NCI-H1694 treated with DMSO at 0.1 percent for 48 hours (cell line): Measurements from ENCODE around the gene KLK3.
"Not testable (repeated sequence)": the region's sequence is repeated elsewhere in the genome, so short reads cannot be mapped to it uniquely, and the experiment has no call there.

Experiments used
- DNase-seq: peaks from one replicate; lab custom pipeline; 2025; lab: John Stamatoyannopoulos, UW

Gene KLK3

DNA sequence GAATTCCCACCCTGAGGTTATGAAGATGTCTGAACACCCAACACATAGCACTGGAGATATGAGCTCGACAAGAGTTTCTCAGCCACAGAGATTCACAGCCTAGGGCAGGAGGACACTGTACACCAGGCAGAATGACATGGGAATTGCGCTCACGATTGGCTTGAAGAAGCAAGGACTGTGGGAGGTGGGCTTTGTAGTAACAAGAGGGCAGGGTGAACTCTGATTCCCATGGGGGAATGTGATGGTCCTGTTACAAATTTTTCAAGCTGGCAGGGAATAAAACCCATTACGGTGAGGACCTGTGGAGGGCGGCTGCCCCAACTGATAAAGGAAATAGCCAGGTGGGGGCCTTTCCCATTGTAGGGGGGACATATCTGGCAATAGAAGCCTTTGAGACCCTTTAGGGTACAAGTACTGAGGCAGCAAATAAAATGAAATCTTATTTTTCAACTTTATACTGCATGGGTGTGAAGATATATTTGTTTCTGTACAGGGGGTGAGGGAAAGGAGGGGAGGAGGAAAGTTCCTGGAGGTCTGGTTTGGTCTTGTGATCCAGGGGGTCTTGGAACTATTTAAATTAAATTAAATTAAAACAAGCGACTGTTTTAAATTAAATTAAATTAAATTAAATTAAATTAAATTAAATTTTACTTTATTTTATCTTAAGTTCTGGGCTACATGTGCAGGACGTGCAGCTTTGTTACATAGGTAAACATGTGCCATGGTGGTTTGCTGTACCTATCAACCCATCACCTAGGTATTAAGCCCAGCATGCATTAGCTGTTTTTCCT, 7.0 kb downstream of the KLK3 start:
- no peak for DNase-seq

DNA sequence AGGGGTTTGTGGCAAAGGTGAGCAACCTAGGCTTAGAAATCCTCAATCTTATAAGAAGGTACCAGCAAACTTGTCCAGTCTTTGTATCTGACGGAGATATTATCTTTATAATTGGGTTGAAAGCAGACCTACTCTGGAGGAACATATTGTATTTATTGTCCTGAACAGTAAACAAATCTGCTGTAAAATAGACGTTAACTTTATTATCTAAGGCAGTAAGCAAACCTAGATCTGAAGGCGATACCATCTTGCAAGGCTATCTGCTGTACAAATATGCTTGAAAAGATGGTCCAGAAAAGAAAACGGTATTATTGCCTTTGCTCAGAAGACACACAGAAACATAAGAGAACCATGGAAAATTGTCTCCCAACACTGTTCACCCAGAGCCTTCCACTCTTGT, 14.8 kb downstream of the KLK3 start:
- no peak for DNase-seq

DNA sequence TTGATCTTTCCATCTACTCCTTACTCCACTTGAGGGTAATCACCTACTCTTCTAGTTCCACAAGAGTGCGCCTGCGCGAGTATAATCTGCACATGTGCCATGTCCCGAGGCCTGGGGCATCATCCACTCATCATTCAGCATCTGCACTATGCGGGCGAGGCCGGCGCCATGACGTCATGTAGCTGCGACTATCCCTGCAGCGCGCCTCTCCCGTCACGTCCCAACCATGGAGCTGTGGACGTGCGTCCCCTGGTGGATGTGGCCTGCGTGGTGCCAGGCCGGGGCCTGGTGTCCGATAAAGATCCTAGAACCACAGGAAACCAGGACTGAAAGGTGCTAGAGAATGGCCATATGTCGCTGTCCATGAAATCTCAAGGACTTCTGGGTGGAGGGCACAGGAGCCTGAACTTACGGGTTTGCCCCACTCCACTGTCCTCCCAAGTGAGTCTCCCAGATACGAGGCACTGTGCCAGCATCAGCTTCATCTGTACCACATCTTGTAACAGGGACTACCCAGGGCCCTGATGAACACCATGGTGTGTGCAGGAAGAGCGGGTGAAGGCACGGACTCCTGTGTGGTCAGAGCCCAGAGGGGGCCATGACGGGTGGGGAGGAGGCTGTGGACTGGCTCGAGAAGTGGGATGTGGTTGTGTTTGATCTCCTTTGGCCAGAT, 15.8 kb downstream of the KLK3 start:
- DNase-seq, result no peak

DNA sequence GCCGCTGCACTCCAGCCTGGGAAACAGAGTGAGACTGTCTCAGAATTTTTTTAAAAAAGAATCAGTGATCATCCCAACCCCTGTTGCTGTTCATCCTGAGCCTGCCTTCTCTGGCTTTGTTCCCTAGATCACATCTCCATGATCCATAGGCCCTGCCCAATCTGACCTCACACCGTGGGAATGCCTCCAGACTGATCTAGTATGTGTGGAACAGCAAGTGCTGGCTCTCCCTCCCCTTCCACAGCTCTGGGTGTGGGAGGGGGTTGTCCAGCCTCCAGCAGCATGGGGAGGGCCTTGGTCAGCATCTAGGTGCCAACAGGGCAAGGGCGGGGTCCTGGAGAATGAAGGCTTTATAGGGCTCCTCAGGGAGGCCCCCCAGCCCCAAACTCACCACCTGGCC, 18.3 kb downstream of the KLK3 start, which contains the start of gene KLK2:
Gene KLK2, plus strand, starts transcription at position 384 of the 400 bp plus-strand sequence. CDS start 35 bp downstream, outside the sequence.
- DNase-seq, result no peak

DNA sequence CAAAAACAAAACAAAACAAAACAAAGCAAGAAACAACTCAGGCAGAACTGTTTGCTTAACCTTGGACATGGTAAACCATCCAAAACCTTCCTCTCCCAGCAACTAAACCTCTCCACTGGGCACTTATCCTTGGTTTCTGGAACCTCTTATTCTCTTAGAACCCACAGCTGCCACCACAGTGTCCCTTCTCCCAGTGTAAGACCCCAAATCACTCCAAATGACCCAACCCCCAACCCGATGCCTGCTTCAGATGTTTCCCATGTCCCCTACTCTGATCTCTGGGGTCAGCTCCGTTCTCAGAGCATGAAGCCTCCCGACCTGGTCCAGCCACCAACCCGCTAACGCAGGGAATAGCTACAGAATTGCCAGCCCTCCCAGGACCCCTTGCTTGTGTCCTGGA, 19.5 kb downstream of the KLK3 start:
- DNase-seq, result no peak

DNA sequence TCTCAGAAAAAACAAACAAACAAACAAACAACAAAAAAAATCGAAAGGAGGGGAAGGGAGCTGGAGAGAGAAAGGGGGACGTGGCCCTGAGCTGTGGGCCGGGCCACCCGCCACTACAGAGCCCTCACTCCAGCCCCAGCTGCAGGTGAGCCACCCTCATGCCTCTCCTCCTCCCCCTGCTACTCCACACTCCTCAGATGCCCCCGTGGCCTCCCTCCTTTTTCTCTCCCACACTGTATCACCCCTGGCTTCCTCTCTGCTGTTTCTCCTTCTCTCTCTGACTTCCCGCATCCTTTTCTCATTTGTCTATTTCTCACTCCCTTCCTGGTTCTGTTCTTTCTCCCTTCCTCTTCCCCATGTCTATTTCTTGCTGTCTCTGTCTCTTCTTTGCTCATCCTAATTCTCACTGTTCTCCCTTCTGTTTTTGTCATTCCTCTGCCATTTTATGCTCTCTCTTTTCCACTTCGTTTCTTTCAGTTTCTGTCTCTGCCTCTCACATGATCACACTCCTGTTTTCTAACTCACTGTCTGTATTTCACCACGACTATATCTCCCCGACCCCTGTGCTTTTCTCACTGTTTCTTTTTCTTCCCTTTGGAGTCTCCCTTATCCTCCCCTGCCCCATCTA, 21.2 kb downstream of the KLK3 start:
- DNase-seq, result no peak

DNA sequence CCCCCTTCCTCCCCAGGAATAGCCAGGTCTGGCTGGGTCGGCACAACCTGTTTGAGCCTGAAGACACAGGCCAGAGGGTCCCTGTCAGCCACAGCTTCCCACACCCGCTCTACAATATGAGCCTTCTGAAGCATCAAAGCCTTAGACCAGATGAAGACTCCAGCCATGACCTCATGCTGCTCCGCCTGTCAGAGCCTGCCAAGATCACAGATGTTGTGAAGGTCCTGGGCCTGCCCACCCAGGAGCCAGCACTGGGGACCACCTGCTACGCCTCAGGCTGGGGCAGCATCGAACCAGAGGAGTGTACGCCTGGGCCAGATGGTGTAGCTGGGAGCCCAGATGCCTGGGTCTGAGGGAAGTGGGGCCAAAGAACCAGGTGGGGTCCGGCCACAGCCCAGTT, 21.7 kb downstream of the KLK3 start:
- DNase-seq, result no peak

DNA sequence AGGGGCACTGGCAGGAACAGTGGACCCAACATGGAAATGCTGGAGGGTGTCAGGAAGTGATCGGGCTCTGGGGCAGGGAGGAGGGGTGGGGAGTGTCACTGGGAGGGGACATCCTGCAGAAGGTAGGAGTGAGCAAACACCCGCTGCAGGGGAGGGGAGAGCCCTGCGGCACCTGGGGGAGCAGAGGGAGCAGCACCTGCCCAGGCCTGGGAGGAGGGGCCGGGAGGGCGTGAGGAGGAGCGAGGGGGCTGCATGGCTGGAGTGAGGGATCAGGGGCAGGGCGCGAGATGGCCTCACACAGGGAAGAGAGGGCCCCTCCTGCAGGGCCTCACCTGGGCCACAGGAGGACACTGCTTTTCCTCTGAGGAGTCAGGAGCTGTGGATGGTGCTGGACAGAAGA, 22.6 kb downstream of the KLK3 start:
- DNase-seq, result no peak

DNA sequence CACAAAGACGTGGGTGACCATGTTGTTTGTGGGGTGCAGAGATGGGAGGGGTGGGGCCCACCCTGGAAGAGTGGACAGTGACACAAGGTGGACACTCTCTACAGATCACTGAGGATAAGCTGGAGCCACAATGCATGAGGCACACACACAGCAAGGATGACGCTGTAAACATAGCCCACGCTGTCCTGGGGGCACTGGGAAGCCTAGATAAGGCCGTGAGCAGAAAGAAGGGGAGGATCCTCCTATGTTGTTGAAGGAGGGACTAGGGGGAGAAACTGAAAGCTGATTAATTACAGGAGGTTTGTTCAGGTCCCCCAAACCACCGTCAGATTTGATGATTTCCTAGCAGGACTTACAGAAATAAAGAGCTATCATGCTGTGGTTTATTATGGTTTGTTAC, 24.1 kb downstream of the KLK3 start:
- DNase-seq, result no peak

DNA sequence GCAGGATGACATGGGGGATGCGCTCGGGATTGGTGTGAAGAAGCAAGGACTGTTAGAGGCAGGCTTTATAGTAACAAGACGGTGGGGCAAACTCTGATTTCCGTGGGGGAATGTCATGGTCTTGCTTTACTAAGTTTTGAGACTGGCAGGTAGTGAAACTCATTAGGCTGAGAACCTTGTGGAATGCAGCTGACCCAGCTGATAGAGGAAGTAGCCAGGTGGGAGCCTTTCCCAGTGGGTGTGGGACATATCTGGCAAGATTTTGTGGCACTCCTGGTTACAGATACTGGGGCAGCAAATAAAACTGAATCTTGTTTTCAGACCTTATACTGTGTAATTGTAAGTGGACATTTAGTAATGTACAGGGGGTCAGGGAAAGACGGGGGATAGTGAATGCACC, 25.5 kb downstream of the KLK3 start:
- DNase-seq, result no peak

DNA sequence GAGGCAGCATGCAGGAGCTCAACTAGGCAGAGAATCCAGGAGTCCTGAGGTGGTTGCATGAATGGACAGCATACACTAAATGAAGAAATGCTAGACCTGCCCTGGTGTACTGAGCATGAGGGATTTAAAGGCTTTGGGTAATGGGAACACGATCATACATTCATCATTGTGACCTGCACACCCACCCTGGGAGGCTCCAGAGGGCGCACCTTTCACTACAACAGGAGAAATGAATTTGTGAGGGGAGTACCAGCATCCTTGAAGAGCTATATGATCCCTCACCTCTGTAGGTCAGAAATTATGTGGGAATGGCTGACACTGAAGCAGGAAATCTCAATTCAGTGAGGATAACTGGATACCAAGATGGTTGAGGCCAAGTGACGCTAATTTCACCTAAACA, 27.5 kb downstream of the KLK3 start:
- DNase-seq, result no peak

DNA sequence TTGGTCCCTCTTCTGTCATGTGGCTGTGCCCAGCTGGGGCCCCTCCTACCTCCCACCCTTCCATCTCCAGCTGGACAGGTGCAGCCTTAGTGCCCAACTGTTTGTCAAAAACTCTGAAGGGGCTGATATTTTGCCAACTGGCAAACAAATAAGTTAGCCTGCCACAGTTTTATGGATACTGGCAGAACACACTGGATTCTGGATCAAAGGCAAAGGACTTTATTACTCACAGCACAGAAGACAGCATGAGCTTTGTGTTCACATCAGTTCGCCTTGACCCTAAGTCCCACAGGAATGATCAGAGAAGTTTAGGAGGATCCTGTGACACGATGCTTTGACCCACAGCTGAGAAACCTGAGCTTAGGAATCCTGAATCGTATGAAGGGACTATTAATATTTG, 34.9 kb downstream of the KLK3 start:
- no peak for DNase-seq

DNA sequence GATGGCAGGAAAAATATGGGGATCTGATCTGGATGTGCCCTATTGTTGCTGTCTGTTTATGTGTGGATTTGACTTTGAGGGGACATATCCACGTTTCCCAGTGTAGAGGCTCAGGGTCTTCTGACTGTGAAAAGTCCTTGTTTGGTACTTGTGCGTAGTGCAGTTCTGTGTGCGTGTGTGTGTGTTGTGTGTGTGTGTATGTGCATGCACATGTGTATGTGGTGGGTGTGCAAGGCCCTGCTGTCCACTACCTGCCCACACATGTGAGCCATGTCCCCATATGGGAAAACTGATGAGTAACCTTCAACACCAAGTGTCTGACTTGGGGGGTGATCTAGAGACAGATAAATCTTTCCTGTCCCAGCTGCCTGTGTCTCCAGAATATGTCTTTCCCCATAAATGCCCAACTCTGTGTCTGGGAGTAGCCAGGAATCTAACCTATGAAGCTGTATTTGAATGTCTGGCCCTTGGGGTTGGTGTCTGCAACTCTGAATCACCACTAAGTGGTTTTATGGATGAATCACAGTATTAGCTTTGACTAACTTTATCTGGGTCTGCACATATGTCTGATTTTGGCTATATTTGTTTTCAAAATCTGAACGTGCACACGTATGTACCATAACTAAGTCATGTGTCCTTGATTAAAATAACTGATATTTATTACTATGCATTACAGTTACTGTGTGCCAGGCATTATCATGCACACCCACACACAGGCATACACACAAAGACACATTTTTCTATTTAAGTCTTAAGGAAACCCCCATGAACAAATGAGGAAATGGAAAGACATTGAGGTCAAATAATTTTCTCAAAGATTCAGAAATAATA, 35.9 kb downstream of the KLK3 start:
- no peak for DNase-seq

DNA sequence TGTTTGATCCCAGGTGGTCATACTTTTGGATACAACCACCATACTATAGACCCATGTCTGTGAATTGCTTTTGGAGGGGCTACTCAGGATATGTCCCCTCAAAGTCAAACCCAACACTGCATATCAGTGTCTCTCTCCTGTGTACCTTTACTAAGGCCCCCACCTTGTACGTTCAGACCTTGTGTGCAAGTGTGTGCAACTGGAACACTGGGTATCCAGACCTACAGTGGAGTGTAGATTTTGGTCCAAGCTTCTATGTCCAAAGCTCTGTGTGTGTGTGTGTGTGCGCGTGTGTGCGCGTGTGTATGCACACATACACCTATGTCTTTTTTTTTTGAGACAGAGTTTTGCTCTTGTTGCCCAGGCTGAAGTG, 36.5 kb downstream of the KLK3 start:
- DNase-seq, result no peak

DNA sequence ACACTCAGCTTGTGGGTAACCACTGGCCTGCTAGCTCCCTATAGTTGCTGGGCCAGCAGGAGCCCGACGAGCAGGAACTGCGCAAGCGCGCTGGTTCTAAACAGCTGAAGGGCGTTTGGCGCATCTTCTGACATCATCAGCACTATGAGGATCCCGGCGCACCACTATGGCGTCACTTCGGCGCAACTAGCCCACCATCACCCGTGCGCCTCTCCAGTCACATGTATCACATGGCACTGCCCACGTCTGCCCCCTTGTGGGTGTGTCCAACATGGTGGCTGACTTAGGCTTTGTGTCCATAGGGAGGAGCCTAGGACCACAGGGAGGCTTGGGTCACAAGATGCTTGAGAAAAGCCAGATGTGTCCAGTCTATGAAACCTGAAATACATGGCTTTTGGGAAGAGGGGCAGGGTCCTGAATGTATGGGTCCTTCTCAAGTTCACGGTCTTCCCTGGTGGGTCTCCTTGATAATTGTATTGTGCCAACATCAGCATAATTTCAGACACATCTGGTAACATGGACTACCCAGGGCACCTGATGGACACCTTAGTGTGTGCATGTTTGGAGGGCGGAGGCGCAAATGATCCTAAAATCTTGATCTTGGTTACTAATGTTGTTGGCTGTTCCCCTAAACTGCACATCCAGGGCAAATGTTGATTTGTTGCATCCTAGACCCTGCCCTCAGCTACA, 38.5 kb downstream of the KLK3 start:
- DNase-seq, result no peak

DNA sequence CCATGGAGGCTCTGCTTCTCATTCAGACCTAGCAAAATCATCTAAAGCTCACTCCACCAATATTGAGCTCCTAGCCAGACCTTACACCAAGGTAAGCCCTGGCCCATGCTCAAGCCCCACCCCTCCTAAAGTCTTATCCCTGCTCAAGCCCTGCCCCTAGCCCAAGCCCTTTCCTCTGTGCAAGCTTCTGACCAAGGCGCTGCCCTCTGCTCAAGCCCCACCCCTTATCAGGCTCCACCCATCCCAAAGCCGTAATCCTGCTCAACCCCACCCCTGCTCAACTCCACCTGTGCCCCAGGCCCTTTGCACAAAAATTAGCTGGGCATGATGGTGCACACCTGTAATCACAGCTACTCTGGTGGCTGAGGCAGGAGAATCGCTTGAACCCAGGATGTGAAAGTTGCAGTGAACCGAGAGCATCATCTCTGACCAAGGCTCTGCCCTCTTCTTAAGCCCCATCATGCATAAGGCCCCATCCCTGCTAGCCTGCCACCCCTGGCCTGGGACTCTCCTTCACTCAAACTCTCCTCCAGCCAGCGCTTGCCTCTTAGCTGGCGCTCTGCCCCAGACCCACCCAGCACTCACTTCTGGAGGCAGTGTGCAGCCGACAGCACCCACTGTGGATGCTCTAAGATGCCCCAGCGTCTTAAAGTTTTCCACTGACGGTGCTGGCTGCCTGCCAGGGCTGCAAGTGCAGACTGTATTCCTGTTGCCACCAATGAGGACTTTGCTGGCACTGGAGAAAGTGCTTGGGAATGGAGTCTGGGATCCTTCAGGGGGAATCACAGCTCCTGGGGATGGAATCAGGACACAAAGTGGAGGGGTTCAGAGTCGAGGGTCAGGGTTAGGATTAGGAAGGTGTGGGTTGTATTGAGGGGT, 40.0 kb downstream of the KLK3 start:
- DNase-seq, result no peak

DNA sequence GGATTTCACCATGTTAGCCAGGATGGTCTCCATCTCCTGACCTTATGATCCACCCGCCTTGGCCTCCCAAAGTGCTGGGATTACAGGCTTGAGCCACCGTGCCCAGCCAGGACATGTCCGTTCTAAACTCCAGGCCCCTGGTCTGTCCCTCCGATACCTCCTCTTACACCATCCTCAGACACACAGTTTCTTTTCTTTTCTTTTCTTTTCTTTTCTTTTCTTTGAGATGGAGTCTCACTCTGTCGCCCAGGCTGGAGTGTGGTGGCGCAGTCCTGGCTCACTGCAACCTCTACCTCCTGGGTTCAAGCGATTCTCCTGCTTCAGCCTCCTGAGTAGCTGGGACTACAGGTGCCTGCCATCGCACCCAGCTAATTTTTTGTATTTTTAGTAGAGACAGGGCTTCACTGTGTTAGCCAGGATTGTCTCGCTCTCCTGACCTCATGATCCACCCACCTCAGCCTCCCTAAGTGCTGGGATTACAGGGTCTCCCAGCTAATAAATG, 41.4 kb downstream of the KLK3 start:
- not testable (repeated sequence) for DNase-seq

DNA sequence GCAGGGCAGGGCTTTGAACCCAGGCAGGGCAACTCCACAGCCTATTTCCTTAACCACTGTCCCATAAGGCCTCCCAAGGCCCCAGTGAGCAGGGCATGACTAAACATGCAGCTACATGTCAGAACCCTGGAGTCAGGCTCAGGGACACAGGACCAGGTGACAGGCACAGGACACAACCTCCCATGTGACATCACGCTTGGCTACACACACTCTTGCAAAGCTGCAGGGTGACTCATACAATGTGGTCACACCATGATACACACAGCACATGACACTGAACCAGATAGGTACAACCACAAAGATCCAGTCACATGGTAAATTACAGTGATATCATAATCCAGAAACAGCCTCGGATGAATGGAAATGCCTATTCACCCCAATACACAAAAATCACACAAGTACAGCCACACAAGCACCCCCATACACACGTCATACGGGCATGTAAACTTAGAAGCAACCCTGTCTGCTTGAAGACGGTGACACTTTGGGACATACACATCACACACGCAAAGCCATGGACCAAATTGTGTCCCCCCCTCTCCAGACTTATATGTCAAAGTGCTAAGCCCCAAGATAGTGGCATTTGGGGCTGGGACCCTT, 42.0 kb downstream of the KLK3 start:
- DNase-seq, result no peak

DNA sequence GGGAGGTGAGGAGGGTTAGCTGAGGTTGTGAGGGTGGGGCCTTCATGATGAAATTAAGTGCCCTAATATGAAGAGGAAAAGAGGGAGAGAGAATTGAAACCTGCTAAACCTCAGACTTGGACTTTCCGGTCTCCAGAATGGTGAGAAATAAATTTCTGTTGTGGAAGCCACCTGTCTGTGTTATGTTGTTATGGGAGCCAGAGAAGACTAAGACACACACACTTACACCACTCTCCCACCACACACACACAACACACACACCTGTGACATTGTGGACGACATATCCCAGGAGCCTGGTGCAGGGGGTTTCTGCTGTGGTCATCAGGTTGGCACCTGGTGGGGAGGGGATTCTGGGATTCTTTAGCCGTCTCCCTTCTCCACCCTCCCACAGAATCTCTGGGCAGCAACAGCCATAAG, 42.5 kb downstream of the KLK3 start:
- DNase-seq, result no peak

DNA sequence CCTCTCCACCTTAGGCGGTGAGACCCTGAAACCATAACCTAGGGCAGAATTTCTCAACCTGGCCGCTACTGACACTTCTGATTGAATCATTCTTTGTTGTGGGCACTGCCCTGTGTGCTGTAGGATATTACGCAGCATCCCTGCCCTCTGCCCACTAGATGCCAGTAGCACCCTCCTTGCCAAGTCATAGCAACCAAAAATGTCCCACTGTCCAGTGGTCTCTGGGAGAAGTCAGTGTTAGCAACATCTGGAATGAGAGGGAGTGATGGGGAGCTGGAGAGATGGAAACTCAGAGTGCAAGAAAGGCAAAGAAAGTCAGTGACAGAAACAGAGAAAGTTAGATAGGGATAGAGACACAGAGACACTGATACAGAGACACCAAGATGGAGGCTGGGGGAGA, 42.9 kb downstream of the KLK3 start:
- DNase-seq, result no peak
